Measurements from ENCODE around the gene PINLYP. TPM values are rescaled to one million over a fixed set of nuclear protein-coding genes. Genes with fewer than 3 reads are reported as not detected.
A peak's percentile ranks its signal among the peaks of the same experiment; 100 is the strongest.

The PINLYP gene
- 0.17 TPM for total RNA-seq (2021; ENCODE audit: unreplicated experiment)
- 0.12 and 0.40 TPM in 2 replicates for polyA plus RNA-seq (2012)
- percentile 19 among the genes with signal in this experiment for Bru-seq, nascent RNA
- percentile 11 among the genes with signal in this experiment for BruChase-seq, experiment 1, labeled RNA remaining after a 6-hour chase
- BruChase-seq, experiment 2, labeled RNA remaining after a 2-hour chase, result percentile 15 among the genes with signal in this experiment
- long read RNA-seq, result 0 reads

DNA sequence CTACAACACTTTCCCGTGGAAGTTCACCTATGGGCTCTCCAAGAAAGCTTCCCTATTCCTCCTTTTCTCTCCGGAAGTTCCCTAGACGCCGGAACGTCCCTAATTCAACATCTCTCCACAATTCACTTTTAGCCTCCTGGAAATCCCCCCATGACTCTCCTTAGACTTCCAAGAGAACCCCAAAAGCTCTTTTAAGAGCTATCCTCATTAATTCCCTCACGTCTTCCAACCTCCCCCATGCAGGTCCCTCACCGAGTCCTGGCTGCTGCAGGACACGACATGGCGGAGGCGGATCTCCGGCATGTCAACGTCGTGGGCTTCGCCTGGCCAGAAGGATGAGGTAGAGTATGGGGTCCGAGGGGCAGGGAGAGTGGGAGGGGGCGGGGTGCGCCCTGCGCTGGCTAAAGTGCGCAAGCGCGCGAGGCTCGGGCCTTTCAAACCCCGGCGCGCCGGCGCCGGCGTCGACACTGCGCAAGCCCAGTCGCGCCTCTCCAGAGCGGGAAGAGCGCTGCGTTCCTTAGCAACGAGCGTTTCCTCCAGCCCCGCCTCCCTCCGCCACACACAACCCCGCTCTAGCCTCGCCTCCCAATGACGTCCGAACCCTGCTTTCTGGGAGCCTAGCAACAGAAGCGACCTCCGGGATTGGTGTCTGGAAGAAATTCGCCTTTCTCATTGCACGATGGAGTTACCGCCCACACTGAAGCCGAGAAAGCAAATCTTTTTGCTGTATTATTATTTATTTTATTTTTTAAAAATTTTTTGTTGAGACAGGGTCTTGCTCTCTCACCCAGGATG lies at the start of gene PINLYP, which contains the start of gene XRCC1:
Gene PINLYP, plus strand, starts transcription at position 646 of the 795 bp plus-strand sequence. CDS start 1,391 bp downstream, outside the sequence.
Gene XRCC1, minus strand, starts transcription at position 372 of the 795 bp plus-strand sequence. Its CDS starts 69 bp downstream, at position 303.
- Histone ChIP-seq H3K4me1 (ENCODE audit: control insufficient read depth in 1 of 2, insufficient read depth in 2 of 2, low read length in 2 of 2) (peaks cover 11 to 14% of the 10 kb centered on the region in 2 experiments), H3K27me3 (ENCODE audit: insufficient read depth, low read length) (no peaks in the 10 kb centered on the region), H3K9ac (ENCODE audit: low read length) (peak within 1 kb of the TSS; percentile 90), H3K36me3 (ENCODE audit: control insufficient read depth in 1 of 2, insufficient read depth in 2 of 2, low read length in 2 of 2) (no peaks in the 10 kb centered on the region), H3K79me2 (ENCODE audit: insufficient read depth, low read length) (peaks cover 10% of the 10 kb centered on the region; the same call in 1 of the 2 replicates), H3K4me3 (replicated peaks in 1 of 2; ENCODE audit: low read depth in 1 of 2, low read length in 2 of 2) (peak within 1 kb of the TSS; percentile 81 to 85), H4K20me1 (ENCODE audit: insufficient read depth) (no peaks in the 10 kb centered on the region), H2AFZ (ENCODE audit: low read depth, low read length, poor library complexity, severe bottlenecking) (peak within 1 kb of the TSS; percentile 53), H3K9me3 (ENCODE audit: control insufficient read depth in 1 of 2, insufficient read depth in 1 of 2, low read depth in 1 of 2, low read length in 2 of 2) (no peaks in the 10 kb centered on the region), H3K9me2 (ENCODE audit: insufficient read depth) (no peaks in the 10 kb centered on the region), H3K27ac (ENCODE audit: low read depth, low read length) (peak within 1 kb of the TSS; percentile 70), H3K4me2 (ENCODE audit: low read length) (peak within 1 kb of the TSS; percentile 89)
- RAD21 ChIA-PET (ENCODE audit: low non-redundant PET in 1 of 2, low total read pairs in 2 of 2, uncharacterized antibody in 2 of 2, unreplicated experiment in 2 of 2), result no interaction called here
- ATAC-seq (peak; percentile 99), DNase-seq (ENCODE audit: low read depth, low spot score) (peak; percentile 98)
- BruUV-seq (replicated peaks), result no TSS peak
- 0 out of 2 replicates have a peak, but pooled peaks have one; percentile 13 for TF ChIP-seq SRF (IDR thresholded peaks at IDR 0.05; ENCODE audit: low read depth)
- peak; percentile 54; the same call in 1 of the 2 replicates for TF ChIP-seq POLR2AphosphoS5 (IDR thresholded peaks at IDR 0.05; ENCODE audit: low read depth, low read length)
- TF ChIP-seq SP1 (IDR thresholded peaks at IDR 0.05; ENCODE audit: low read depth), result peak; percentile 41; the same call in 1 of the 2 replicates
- TF ChIP-seq, protein P1, sequence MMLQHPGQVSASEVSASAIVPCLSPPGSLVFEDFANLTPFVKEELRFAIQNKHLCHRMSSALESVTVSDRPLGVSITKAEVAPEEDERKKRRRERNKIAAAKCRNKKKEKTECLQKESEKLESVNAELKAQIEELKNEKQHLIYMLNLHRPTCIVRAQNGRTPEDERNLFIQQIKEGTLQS (IDR thresholded peaks at IDR 0.05), result no peak
- TF ChIP-seq FOSL1 (IDR thresholded peaks at IDR 0.05; ENCODE audit: low read depth), result no peak
- TF ChIP-seq ZFX (IDR thresholded peaks at IDR 0.05), result no peak
- TF ChIP-seq SIN3A (IDR thresholded peaks at IDR 0.05; ENCODE audit: low read depth), result no peak
- TF ChIP-seq EZH2phosphoT487 (IDR thresholded peaks at IDR 0.05; ENCODE audit: borderline replicate concordance), result no peak
- TF ChIP-seq EGR1 (IDR thresholded peaks at IDR 0.05; ENCODE audit: low read depth), result 0 out of 2 replicates have a peak, but pooled peaks have one; percentile 29
- TF ChIP-seq CBX3 (IDR thresholded peaks at IDR 0.05; ENCODE audit: low read depth), result no peak
- TF ChIP-seq, protein P2, sequence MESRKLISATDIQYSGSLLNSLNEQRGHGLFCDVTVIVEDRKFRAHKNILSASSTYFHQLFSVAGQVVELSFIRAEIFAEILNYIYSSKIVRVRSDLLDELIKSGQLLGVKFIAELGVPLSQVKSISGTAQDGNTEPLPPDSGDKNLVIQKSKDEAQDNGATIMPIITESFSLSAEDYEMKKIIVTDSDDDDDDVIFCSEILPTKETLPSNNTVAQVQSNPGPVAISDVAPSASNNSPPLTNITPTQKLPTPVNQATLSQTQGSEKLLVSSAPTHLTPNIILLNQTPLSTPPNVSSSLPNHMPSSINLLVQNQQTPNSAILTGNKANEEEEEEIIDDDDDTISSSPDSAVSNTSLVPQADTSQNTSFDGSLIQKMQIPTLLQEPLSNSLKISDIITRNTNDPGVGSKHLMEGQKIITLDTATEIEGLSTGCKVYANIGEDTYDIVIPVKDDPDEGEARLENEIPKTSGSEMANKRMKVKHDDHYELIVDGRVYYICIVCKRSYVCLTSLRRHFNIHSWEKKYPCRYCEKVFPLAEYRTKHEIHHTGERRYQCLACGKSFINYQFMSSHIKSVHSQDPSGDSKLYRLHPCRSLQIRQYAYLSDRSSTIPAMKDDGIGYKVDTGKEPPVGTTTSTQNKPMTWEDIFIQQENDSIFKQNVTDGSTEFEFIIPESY (IDR thresholded peaks at IDR 0.05; ENCODE audit: extremely low read depth, insufficient replicate concordance, low read length), result no peak
- no peak for TF ChIP-seq YY1 (IDR thresholded peaks at IDR 0.05; ENCODE audit: extremely low read depth, insufficient replicate concordance, low read depth, low read length)
- TF ChIP-seq, protein P3, sequence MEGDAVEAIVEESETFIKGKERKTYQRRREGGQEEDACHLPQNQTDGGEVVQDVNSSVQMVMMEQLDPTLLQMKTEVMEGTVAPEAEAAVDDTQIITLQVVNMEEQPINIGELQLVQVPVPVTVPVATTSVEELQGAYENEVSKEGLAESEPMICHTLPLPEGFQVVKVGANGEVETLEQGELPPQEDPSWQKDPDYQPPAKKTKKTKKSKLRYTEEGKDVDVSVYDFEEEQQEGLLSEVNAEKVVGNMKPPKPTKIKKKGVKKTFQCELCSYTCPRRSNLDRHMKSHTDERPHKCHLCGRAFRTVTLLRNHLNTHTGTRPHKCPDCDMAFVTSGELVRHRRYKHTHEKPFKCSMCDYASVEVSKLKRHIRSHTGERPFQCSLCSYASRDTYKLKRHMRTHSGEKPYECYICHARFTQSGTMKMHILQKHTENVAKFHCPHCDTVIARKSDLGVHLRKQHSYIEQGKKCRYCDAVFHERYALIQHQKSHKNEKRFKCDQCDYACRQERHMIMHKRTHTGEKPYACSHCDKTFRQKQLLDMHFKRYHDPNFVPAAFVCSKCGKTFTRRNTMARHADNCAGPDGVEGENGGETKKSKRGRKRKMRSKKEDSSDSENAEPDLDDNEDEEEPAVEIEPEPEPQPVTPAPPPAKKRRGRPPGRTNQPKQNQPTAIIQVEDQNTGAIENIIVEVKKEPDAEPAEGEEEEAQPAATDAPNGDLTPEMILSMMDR (IDR thresholded peaks at IDR 0.05 in 2 of 3, conservative IDR thresholded peaks at IDR 0.05 in 1 of 3; ENCODE audit: borderline replicate concordance in 1 of 3, insufficient read depth in 1 of 3, low read depth in 2 of 3, low read length in 2 of 3), result no peak
- intact Hi-C loops (cut with micrococcal nuclease), result loop anchor here (1.0 kb wide), 1 partner anchor 21 kb away; the partner anchor contains the start of genes IRGQ and ZNF576
- POLR2A ChIA-PET, result interaction anchor here (1.8 kb wide), 1 partner anchor 21 kb away, joined by 6 read pairs; the partner anchor contains the start of genes IRGQ and ZNF576
- CTCF ChIA-PET, result interaction anchor here (0.7 to 1.2 kb wide), 2 partner anchors 19 to 20 kb away, joined by 3 read pairs; no protein-coding TSS in a partner anchor

Data from HCT116 (cell line).